NCI-H526 (cell line): Measurements from ENCODE around the gene USP48.
"Not testable (repeated sequence)": the region's sequence is repeated elsewhere in the genome, so short reads cannot be mapped to it uniquely, and the experiment has no call there.

Experiments
- DNase-seq, 2 experiments: peaks; one replicate each; lab custom pipeline; 2025; lab: John Stamatoyannopoulos, UW

The USP48 gene

GRCh38 chr1:21814981-21815582 is 32.1 kb upstream of the USP48 start:
- no peak for DNase-seq

- no peak for DNase-seq
Observed at GRCh38 chr1:21814241-21814918, 31.4 kb upstream of the USP48 start.

DNA sequence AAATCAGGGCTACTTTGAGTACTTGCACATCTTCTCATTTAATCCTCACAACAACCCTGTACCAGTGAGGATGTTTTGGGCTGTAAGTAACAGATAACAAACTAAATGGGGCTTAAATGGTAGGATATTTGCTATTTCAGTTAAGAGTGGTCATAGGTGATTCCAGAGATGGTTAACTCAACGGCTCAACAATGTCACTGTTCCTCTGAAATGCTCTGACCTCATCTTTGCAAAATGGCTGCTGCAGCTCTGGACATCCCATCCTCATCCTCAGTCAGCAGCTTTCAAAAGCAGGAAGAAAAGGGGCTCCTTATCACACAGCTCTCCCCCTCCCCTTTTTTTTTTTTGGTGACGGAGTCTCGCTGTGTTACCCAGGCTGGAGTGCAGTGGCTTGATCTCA is 30.6 kb upstream of the USP48 start:
- no peak for DNase-seq

GRCh38 chr1:21811875-21812305 is 28.9 kb upstream of the USP48 start, which contains the start of gene LDLRAD2:
TSS of gene LDLRAD2 (plus strand) at chr1:21812265. CDS start at chr1:21812452, 187 bp downstream.
- DNase-seq: no peak

DNA sequence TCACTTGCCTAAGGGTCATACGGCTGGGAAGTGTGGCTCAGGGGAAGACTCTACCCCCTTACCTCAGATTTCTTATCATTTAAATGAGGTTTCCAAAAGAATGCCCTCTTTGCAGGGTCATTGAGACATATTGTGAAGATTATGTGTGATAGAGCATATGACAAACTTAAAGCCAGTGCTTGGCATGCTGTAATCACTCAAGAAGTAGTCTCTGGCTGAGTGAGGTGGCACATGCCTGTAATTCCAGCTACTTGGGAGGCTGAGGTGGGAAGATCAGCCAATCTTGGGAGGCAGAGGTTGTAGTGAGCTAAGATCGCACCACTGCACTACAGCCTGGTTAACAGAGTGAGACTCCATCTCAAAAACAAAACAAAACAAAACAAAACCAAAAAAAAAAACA is 21.6 kb upstream of the USP48 start:
- DNase-seq: no peak

- no peak for DNase-seq
Observed at GRCh38 chr1:21801100-21801499, 18.2 kb upstream of the USP48 start.

- no peak for DNase-seq
Observed at GRCh38 chr1:21799730-21800129, 16.8 kb upstream of the USP48 start.

GRCh38 chr1:21795075-21795474 is 12.1 kb upstream of the USP48 start:
- DNase-seq: no peak

- no peak for DNase-seq
Observed at GRCh38 chr1:21794656-21795055, 11.7 kb upstream of the USP48 start.

- DNase-seq: no peak
Observed at GRCh38 chr1:21793104-21793503, 10.2 kb upstream of the USP48 start.

DNA sequence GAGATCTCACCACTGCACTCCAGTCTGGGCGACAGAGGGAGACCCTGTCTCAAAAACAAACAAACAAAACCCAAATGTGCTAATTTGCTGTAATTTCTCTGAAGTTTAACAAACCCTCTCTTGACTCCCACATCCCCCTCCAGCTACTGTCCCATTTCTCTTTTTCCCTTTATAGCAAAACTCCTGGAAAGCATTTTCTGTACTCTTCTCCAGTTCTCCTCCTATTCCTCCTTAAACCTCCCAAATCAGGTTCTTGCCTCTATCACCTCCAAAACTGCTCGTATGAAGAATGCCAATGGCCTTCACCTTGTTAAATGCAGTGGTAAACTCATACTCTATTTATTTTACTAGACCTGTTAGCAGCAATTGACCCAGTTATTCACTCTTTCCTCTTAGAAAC is 3.7 kb upstream of the USP48 start:
- DNase-seq: no peak

GRCh38 chr1:21785764-21786163 is 2.8 kb upstream of the USP48 start:
- not testable (repeated sequence) for DNase-seq

DNA sequence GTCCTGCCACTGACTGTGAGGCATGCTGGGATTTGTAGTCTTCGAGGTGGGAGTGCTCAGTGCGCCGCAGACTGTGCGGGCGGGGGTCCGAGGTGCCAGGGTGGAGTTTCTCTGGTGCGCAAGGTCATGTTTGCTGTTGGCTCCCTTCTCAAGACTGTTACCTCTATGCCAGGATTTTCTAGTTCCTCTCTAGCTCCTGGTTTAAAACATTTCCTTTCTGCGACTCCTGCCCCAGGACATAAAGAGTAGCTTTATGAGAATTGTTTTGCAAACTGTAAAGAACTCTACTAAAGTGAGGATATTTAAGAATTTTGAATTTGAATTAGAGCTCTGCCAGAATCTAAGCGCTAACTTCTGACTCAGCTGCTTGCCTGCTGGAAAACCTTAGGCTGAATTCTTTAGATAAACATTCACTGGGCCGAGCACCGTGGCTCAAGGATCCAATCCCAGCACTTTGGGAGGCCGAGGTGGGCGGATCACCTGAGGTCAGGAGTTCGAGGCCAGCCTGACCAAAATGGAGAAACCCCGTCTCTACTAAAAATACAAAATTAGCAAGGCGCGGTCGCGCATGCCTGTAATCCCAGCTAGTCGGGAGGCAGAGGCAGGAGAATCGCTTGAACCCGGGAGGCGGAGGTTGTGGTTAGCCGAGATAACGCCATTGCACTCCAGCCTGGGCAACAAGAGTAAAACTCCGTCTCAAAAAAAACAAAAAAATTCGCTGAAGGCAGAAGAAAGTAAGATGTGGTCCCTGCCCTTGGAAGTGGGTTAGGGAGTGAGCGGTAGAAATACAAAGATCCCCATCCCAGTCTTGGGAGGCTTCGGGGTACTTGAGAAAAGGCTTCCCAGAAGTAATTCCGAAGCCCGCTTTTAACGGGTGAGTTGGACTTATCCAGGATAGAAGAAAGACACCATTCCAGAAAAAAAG is 992 bp upstream of the USP48 start:
- peak in 1 of 2 experiments; percentile 87 for DNase-seq

GRCh38 chr1:21782349-21782867 is 541 bp downstream of the USP48 start:
- peak; percentile 63 to 79 for DNase-seq

GRCh38 chr1:21781815-21782348 is 1.1 kb downstream of the USP48 start:
- DNase-seq: peak; percentile 1 to 8

GRCh38 chr1:21779613-21780521 is 3.1 kb downstream of the USP48 start:
- no peak for DNase-seq

DNA sequence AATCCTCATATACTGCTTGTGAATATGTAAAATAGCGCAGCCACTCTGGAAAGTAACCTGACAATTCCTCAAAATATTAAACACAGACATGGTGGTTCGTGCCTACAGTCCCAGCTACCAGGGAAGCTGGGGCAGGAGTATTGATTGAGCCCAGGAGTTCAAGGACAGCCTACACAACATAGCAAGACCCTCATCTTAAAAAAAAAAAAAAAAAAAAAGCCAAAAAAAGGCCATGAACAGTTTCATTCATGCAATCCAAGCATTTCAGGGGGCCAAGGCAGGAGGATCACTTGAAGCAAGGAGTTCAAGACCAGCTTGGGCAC is 4.6 kb downstream of the USP48 start:
- DNase-seq: no peak

DNA sequence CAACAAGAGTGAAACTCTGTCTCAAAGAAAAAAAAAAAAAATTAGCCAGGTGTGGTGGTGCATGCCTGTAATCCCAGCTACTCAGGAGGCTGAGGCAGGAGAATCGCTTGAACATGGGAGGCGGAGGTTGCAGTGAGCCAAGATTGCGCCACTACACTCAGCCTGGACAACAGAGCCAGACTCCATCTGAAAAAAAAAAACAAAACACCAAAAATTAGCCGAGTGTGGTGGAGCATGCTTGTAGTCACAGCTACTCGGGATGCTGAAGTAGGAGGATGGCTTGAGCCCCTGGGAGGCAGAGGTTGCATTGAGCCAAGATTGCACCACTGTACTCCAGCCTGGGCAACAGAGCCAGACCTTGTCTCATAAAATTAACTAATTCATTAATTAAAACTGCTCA is 6.0 kb downstream of the USP48 start:
- DNase-seq: not testable (repeated sequence)

- DNase-seq: no peak
Observed at GRCh38 chr1:21775985-21776562, 6.9 kb downstream of the USP48 start.

DNA sequence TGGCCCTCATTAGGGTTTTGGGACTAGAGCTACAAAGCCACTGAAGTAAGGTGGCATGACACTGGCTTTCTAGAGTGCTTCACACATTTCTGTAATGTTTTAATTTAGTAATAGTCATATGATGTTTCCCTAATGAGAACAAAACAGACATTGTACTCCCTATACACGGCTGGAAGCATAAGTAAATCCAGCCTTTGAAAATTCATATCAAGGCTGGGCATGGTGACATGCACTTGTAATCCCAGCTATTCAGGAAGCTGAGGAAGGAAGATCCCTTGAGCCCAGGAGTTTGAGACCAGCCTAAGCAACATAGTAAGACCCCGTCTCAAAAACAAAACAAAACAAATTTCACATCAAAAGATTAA is 7.4 kb downstream of the USP48 start:
- DNase-seq: no peak
